Measurements from ENCODE around the gene CHST5. TPM values are rescaled to one million over a fixed set of nuclear protein-coding genes. Genes with fewer than 3 reads are reported as not detected.

Gene CHST5
- total and polyA plus RNA-seq, 2 of the 13 experiments (the other 11 are each of a cell fraction or from before 2014, with no cell fraction given) = 0.05 TPM; not detected in 1

DNA sequence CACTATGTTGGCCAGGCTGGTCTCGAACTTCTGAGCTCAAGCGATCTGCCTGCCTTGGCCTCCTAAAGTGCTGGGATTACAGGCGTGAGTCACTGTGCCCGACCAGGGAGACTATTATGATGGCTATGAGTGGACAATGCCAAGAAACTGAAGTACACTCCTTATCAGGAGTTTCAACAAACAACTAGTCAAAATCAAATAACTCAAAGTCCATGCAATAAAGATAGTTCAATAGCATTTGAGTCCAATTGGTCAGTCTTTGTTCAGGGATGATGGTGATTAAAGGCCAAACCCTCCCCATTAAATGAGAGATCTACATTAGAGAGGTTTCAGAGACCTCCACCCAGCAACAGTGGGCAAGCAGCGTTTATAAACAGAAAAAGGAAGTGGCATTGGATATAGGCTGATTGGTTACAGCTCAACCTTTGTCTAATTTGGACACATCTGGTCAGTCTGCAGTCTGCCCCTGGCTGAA, 8.0 kb downstream of the CHST5 start (continued):
- TF ChIP-seq, protein P1, sequence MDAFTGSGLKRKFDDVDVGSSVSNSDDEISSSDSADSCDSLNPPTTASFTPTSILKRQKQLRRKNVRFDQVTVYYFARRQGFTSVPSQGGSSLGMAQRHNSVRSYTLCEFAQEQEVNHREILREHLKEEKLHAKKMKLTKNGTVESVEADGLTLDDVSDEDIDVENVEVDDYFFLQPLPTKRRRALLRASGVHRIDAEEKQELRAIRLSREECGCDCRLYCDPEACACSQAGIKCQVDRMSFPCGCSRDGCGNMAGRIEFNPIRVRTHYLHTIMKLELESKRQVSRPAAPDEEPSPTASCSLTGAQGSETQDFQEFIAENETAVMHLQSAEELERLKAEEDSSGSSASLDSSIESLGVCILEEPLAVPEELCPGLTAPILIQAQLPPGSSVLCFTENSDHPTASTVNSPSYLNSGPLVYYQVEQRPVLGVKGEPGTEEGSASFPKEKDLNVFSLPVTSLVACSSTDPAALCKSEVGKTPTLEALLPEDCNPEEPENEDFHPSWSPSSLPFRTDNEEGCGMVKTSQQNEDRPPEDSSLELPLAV (CRISPR knock-in tag; conservative IDR thresholded peaks at IDR 0.05; ENCODE audit: low read depth) = no peak
- TF ChIP-seq JUND (CRISPR knock-in tag; IDR thresholded peaks at IDR 0.05) = 0 out of 2 replicates have a peak, but pooled peaks have one; percentile 54
- TF ChIP-seq DMAP1 (CRISPR knock-in tag; IDR thresholded peaks at IDR 0.05) = no peak
- TF ChIP-seq, protein P2, sequence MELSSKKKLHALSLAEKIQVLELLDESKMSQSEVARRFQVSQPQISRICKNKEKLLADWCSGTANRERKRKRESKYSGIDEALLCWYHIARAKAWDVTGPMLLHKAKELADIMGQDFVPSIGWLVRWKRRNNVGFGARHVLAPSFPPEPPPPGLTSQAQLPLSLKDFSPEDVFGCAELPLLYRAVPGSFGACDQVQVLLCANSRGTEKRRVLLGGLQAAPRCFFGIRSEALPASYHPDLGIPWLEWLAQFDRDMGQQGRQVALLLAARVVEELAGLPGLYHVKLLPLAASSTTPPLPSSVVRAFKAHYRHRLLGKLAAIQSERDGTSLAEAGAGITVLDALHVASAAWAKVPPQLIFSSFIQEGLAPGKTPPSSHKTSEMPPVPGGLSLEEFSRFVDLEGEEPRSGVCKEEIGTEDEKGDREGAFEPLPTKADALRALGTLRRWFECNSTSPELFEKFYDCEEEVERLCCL (CRISPR knock-in tag; IDR thresholded peaks at IDR 0.05; ENCODE audit: borderline replicate concordance) = no peak
- TF ChIP-seq SRY (CRISPR knock-in tag; IDR thresholded peaks at IDR 0.05) = no peak
- TF ChIP-seq NR3C1 (CRISPR knock-in tag; IDR thresholded peaks at IDR 0.05) = no peak
- no peak for TF ChIP-seq ZNF292 (CRISPR knock-in tag; IDR thresholded peaks at IDR 0.05; ENCODE audit: borderline replicate concordance, low read depth)
- TF ChIP-seq ZNF496 (CRISPR knock-in tag; IDR thresholded peaks at IDR 0.05; ENCODE audit: insufficient replicate concordance) = no peak
- TF ChIP-seq EZH2 (conservative IDR thresholded peaks at IDR 0.05; ENCODE audit: low read depth, low read length) = no peak
- TF ChIP-seq, protein P3, sequence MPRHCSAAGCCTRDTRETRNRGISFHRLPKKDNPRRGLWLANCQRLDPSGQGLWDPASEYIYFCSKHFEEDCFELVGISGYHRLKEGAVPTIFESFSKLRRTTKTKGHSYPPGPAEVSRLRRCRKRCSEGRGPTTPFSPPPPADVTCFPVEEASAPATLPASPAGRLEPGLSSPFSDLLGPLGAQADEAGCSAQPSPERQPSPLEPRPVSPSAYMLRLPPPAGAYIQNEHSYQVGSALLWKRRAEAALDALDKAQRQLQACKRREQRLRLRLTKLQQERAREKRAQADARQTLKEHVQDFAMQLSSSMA (CRISPR knock-in tag; IDR thresholded peaks at IDR 0.05) = no peak
- 0 out of 2 replicates have a peak, but pooled peaks have one; percentile 38 for TF ChIP-seq ZNF205 (CRISPR knock-in tag; IDR thresholded peaks at IDR 0.05)
- 0 out of 2 replicates have a peak, but pooled peaks have one; percentile 60 for TF ChIP-seq ADNP (CRISPR knock-in tag; IDR thresholded peaks at IDR 0.05)
- TF ChIP-seq ZNF589 (CRISPR knock-in tag; conservative IDR thresholded peaks at IDR 0.05) = no peak
- TF ChIP-seq ZC3H4 (CRISPR knock-in tag; IDR thresholded peaks at IDR 0.05; ENCODE audit: borderline replicate concordance) = no peak
- TF ChIP-seq SMYD3 (CRISPR knock-in tag; IDR thresholded peaks at IDR 0.05) = no peak
- TF ChIP-seq, protein P4, sequence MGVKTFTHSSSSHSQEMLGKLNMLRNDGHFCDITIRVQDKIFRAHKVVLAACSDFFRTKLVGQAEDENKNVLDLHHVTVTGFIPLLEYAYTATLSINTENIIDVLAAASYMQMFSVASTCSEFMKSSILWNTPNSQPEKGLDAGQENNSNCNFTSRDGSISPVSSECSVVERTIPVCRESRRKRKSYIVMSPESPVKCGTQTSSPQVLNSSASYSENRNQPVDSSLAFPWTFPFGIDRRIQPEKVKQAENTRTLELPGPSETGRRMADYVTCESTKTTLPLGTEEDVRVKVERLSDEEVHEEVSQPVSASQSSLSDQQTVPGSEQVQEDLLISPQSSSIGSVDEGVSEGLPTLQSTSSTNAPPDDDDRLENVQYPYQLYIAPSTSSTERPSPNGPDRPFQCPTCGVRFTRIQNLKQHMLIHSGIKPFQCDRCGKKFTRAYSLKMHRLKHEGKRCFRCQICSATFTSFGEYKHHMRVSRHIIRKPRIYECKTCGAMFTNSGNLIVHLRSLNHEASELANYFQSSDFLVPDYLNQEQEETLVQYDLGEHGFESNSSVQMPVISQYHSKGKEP (CRISPR knock-in tag; IDR thresholded peaks at IDR 0.05) = no peak
- no peak for TF ChIP-seq ZFP37 (CRISPR knock-in tag; IDR thresholded peaks at IDR 0.05; ENCODE audit: borderline replicate concordance)
- TF ChIP-seq SMAD9 (CRISPR knock-in tag; IDR thresholded peaks at IDR 0.05) = no peak
- TF ChIP-seq ZSCAN22 (CRISPR knock-in tag; IDR thresholded peaks at IDR 0.05) = no peak
- TF ChIP-seq CEBPG (CRISPR knock-in tag; IDR thresholded peaks at IDR 0.05) = no peak
- no peak for TF ChIP-seq SOX6 (IDR thresholded peaks at IDR 0.05)
- TF ChIP-seq SOX6 (CRISPR knock-in tag; IDR thresholded peaks at IDR 0.05) = peak; percentile 86
- TF ChIP-seq ARNT (IDR thresholded peaks at IDR 0.05) = no peak
- no peak for TF ChIP-seq NFIB (CRISPR knock-in tag; IDR thresholded peaks at IDR 0.05; ENCODE audit: borderline replicate concordance)
- TF ChIP-seq FOXA1 (IDR thresholded peaks at IDR 0.05) = no peak
- TF ChIP-seq FOXA1 (CRISPR knock-in tag; IDR thresholded peaks at IDR 0.05) = 0 out of 2 replicates have a peak, but pooled peaks have one; percentile 15
- no peak for TF ChIP-seq ZNF160 (CRISPR knock-in tag; IDR thresholded peaks at IDR 0.05)

Data from HepG2 (cell line).